SK-N-SH treated with all-trans-retinoic acid at 6 μM for 48 hours (cell line): ENCODE measurements around the gene ZNF768.

Experiments
- ARNTL ChIP-seq: fragments of 450-650 bp; formaldehyde crosslinking; IDR thresholded peaks from 2 replicates; pipeline ENCODE4 v1.5.0; 2020; ENCODE audit warnings: low read depth, mild to moderate bottlenecking, moderate library complexity, borderline replicate concordance
- BACH2 ChIP-seq: fragments of 250-450 bp; sonication (Bioruptor Pico); IDR thresholded peaks from 2 replicates; pipeline ENCODE4 v1.9.0; 2021; ENCODE audit warnings: mild to moderate bottlenecking, borderline replicate concordance
- CREB5 ChIP-seq: fragments of 250-450 bp; sonication (Bioruptor Pico); IDR thresholded peaks from 2 replicates; pipeline ENCODE4 v1.5.1; 2020; ENCODE audit warnings: low read depth, mild to moderate bottlenecking, moderate library complexity
- ISL1 ChIP-seq: fragments of 250-450 bp; sonication (Bioruptor Pico); IDR thresholded peaks from 2 replicates; pipeline ENCODE4 v2.1.2; 2022; ENCODE audit warnings: mild to moderate bottlenecking, moderate library complexity
- RARB ChIP-seq: fragments of 250-450 bp; sonication (Bioruptor Pico); IDR thresholded peaks from 2 replicates; pipeline ENCODE4 v1.8.0; 2021; ENCODE audit warnings: mild to moderate bottlenecking, moderate library complexity
- TCF4 ChIP-seq: fragments of 250-450 bp; sonication (Bioruptor Pico); IDR thresholded peaks from 2 replicates; pipeline ENCODE4 v1.8.0; 2021; ENCODE audit warnings: mild to moderate bottlenecking, moderate library complexity, borderline replicate concordance
- ZC3H10 ChIP-seq: fragments of 250-450 bp; sonication (Bioruptor Pico); IDR thresholded peaks from 2 replicates; pipeline ENCODE4 v1.5.1; 2021; ENCODE audit warnings: mild to moderate bottlenecking, moderate library complexity
- ZFP3 ChIP-seq: fragments of 250-450 bp; sonication (Bioruptor Pico); IDR thresholded peaks from 2 replicates; pipeline ENCODE4 v1.5.0; 2020; ENCODE audit warnings: mild to moderate bottlenecking, moderate library complexity
- ZFP30 ChIP-seq: fragments of 450-650 bp; formaldehyde crosslinking; IDR thresholded peaks from 2 replicates; pipeline ENCODE4 v1.5.0; 2022; ENCODE audit warnings: mild to moderate bottlenecking, moderate library complexity
- TF ChIP-seq, protein P1 (sequence below): fragments of 250-450 bp; sonication (Bioruptor Pico); IDR thresholded peaks from 2 replicates; pipeline ENCODE4 v1.8.0; 2021; ENCODE audit warnings: low read depth, mild to moderate bottlenecking, moderate library complexity, borderline replicate concordance
- TF ChIP-seq, protein P2 (sequence below): fragments of 250-450 bp; sonication (Bioruptor Pico); IDR thresholded peaks from 2 replicates; pipeline ENCODE4 v1.8.0; 2020; ENCODE audit warnings: mild to moderate bottlenecking, moderate library complexity, borderline replicate concordance
- TF ChIP-seq, protein P3 (sequence below): fragments of 250-450 bp; sonication (Bioruptor Pico); IDR thresholded peaks from 2 replicates; pipeline ENCODE4 v1.5.1; 2021; ENCODE audit warnings: mild to moderate bottlenecking, moderate library complexity

- TF ChIP-seq ZFP30 (CRISPR knock-in tag) (no peak), BACH2 (CRISPR knock-in tag) (no peak), ZC3H10 (CRISPR knock-in tag) (no peak), ZFP3 (CRISPR knock-in tag) (no peak), CREB5 (no peak), TCF4 (CRISPR knock-in tag) (no peak), ARNTL (CRISPR knock-in tag) (no peak), ISL1 (CRISPR knock-in tag) (no peak), RARB (CRISPR knock-in tag) (no peak)
- TF ChIP-seq, protein P1, sequence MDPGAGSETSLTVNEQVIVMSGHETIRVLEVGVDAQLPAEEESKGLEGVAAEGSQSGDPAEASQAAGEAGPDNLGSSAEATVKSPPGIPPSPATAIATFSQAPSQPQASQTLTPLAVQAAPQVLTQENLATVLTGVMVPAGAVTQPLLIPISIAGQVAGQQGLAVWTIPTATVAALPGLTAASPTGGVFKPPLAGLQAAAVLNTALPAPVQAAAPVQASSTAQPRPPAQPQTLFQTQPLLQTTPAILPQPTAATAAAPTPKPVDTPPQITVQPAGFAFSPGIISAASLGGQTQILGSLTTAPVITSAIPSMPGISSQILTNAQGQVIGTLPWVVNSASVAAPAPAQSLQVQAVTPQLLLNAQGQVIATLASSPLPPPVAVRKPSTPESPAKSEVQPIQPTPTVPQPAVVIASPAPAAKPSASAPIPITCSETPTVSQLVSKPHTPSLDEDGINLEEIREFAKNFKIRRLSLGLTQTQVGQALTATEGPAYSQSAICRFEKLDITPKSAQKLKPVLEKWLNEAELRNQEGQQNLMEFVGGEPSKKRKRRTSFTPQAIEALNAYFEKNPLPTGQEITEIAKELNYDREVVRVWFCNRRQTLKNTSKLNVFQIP (CRISPR knock-in tag): no peak
- TF ChIP-seq, protein P2, sequence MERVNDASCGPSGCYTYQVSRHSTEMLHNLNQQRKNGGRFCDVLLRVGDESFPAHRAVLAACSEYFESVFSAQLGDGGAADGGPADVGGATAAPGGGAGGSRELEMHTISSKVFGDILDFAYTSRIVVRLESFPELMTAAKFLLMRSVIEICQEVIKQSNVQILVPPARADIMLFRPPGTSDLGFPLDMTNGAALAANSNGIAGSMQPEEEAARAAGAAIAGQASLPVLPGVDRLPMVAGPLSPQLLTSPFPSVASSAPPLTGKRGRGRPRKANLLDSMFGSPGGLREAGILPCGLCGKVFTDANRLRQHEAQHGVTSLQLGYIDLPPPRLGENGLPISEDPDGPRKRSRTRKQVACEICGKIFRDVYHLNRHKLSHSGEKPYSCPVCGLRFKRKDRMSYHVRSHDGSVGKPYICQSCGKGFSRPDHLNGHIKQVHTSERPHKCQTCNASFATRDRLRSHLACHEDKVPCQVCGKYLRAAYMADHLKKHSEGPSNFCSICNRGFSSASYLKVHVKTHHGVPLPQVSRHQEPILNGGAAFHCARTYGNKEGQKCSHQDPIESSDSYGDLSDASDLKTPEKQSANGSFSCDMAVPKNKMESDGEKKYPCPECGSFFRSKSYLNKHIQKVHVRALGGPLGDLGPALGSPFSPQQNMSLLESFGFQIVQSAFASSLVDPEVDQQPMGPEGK: no peak
- TF ChIP-seq, protein P3, sequence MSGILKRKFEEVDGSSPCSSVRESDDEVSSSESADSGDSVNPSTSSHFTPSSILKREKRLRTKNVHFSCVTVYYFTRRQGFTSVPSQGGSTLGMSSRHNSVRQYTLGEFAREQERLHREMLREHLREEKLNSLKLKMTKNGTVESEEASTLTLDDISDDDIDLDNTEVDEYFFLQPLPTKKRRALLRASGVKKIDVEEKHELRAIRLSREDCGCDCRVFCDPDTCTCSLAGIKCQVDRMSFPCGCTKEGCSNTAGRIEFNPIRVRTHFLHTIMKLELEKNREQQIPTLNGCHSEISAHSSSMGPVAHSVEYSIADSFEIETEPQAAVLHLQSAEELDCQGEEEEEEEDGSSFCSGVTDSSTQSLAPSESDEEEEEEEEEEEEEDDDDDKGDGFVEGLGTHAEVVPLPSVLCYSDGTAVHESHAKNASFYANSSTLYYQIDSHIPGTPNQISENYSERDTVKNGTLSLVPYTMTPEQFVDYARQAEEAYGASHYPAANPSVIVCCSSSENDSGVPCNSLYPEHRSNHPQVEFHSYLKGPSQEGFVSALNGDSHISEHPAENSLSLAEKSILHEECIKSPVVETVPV (CRISPR knock-in tag): no peak
Measured at GRCh38 chr16:30503403-30504296, 22.7 kb downstream of the ZNF768 start.
